Cardiac fibroblast (primary cell): ENCODE results near the gene SUGCT.

Experiments
- DNase-seq, 2 donors: peaks; one replicate each; pipeline versions ENCODE4 v3.0.0 to v3.0.0-alpha.2; 2010; ENCODE audit warnings: low read depth in 2 of 2
- H3K4me3 ChIP-seq, 2 donors: replicated peaks in 1 of 2; 1 replicate in 1 of 2; 2 replicates in 1 of 2; pipeline ENCODE4 v1.5.1; 2011; ENCODE audit warnings: low read depth in 2 of 2, low read length in 2 of 2, mild to moderate bottlenecking in 2 of 2, moderate library complexity in 1 of 2
- TF ChIP-seq, protein P1 (sequence below): IDR thresholded peaks from one replicate; pipeline ENCODE4 v1.5.1; 2011; ENCODE audit warnings: low read depth, mild to moderate bottlenecking, low read length, inconsistent platforms

The SUGCT gene

GRCh38 chr7:40393660-40394059 lies 258.9 kb downstream of the SUGCT start:
- no peak for DNase-seq
- no peak overlapping the region for H3K4me3 ChIP-seq
- TF ChIP-seq, protein P1, sequence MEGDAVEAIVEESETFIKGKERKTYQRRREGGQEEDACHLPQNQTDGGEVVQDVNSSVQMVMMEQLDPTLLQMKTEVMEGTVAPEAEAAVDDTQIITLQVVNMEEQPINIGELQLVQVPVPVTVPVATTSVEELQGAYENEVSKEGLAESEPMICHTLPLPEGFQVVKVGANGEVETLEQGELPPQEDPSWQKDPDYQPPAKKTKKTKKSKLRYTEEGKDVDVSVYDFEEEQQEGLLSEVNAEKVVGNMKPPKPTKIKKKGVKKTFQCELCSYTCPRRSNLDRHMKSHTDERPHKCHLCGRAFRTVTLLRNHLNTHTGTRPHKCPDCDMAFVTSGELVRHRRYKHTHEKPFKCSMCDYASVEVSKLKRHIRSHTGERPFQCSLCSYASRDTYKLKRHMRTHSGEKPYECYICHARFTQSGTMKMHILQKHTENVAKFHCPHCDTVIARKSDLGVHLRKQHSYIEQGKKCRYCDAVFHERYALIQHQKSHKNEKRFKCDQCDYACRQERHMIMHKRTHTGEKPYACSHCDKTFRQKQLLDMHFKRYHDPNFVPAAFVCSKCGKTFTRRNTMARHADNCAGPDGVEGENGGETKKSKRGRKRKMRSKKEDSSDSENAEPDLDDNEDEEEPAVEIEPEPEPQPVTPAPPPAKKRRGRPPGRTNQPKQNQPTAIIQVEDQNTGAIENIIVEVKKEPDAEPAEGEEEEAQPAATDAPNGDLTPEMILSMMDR = no peak

GRCh38 chr7:40394400-40394799 lies 259.6 kb downstream of the SUGCT start:
- TF ChIP-seq, protein P1 = no peak
- no peak for DNase-seq

GRCh38 chr7:40400525-40400924 lies 265.7 kb downstream of the SUGCT start:
- no peak for DNase-seq
- H3K4me3 ChIP-seq = no peak overlapping the region
- TF ChIP-seq, protein P1 = no peak

More at GRCh38 chr7:40394400-40394799, 259.6 kb downstream of the SUGCT start:
- no peak overlapping the region for H3K4me3 ChIP-seq

DNA sequence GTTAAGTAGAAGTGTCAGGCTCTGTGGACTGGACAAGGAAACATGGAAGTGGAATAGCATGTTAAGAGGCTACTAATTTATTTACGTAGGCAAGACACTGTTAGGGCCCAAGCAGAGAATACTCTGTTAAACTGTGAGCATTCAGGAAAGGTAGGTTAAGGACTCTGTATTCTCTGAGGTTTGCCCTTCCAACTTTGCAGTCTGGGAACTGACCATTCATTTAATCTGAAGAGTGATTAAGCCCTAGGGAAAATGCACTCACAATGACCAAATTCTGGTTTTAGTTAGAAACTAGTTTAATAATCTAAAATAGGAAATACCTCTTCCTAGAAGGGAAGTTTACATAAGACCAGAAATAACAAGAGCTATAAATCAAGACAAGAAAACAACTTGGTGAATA lies 266.6 kb downstream of the SUGCT start:
- DNase-seq = peak in 1 of 2 donors; percentile 7
- TF ChIP-seq, protein P1 = no peak

GRCh38 chr7:40402661-40403060 lies 267.9 kb downstream of the SUGCT start:
- TF ChIP-seq, protein P1 = no peak
- no peak for DNase-seq
- no peak overlapping the region for H3K4me3 ChIP-seq

More for the DNA sequence above, 266.6 kb downstream of the SUGCT start:
- H3K4me3 ChIP-seq = no peak overlapping the region

GRCh38 chr7:40403703-40404476 lies 269.1 kb downstream of the SUGCT start:
- TF ChIP-seq, protein P1 = no peak
- H3K4me3 ChIP-seq = no peak overlapping the region
- no peak for DNase-seq
